Calu3 (cell line): ENCODE measurements around the gene CSF1R. TPM values are rescaled to one million over a fixed set of nuclear protein-coding genes. Genes with fewer than 3 reads are reported as not detected.

ENCODE experiments used
- BruUV-seq: library from RNA; stranded (reverse); fragments of 400-500 nt; replicated peaks from 2 replicates; lab custom pipeline; 2021; lab: Mats Ljungman, UMichigan
- CTCF ChIA-PET: fragments of 300-600 bp; sonication (Branson Sonifier 250); formaldehyde crosslinking; loops from one replicate; lab custom pipeline; 2022; ENCODE audit warnings: antibody characterized with exemption; lab: Charles Lee
- DNase-seq: peaks from one replicate; pipeline ENCODE4 v3.0.0; 2022
- H3K27ac Mint-ChIP-seq: one replicate; pipeline ENCODE4 v1.8.0; 2022; ENCODE audit warnings: mixed read lengths; ENCODE audit not compliant: unreplicated experiment
- H3K27me3 Mint-ChIP-seq: one replicate; pipeline ENCODE4 v1.8.0; 2022; ENCODE audit warnings: mixed read lengths; ENCODE audit not compliant: unreplicated experiment
- H3K36me3 Mint-ChIP-seq: one replicate; pipeline ENCODE4 v1.8.0; 2022; ENCODE audit warnings: mild to moderate bottlenecking, moderate library complexity, mixed read lengths; ENCODE audit not compliant: insufficient read depth, unreplicated experiment
- H3K4me1 Mint-ChIP-seq: one replicate; pipeline ENCODE4 v1.8.0; 2022; ENCODE audit warnings: mild to moderate bottlenecking, low read depth, mixed read lengths; ENCODE audit not compliant: unreplicated experiment
- H3K4me3 Mint-ChIP-seq: one replicate; pipeline ENCODE4 v1.8.0; 2022; ENCODE audit warnings: mild to moderate bottlenecking, low read depth, moderate library complexity, mixed read lengths; ENCODE audit not compliant: unreplicated experiment
- H3K9me3 Mint-ChIP-seq: one replicate; pipeline ENCODE4 v1.8.0; 2022; ENCODE audit warnings: low read depth, mixed read lengths; ENCODE audit not compliant: unreplicated experiment
- intact Hi-C: fragments of 100-400 bp; cut with micrococcal nuclease; formaldehyde crosslinking; loops from one replicate; pipeline ENCODE4 v1.10.0; 2022; ENCODE audit not compliant: unreplicated experiment
- total RNA-seq: library from RNA; stranded (reverse); gene quantifications from 2 replicates; pipeline ENCODE4 v1.2.3, GENCODE V29; 2022
- TF ChIP-seq, protein P1 (sequence below): fragments of 200-600 bp; IDR thresholded peaks from one replicate; pipeline ENCODE4 v1.8.0; 2022; ENCODE audit warnings: antibody characterized with exemption; ENCODE audit not compliant: unreplicated experiment

Gene CSF1R
- total RNA-seq, 1 experiment from 2014 or later, result not detected

DNA sequence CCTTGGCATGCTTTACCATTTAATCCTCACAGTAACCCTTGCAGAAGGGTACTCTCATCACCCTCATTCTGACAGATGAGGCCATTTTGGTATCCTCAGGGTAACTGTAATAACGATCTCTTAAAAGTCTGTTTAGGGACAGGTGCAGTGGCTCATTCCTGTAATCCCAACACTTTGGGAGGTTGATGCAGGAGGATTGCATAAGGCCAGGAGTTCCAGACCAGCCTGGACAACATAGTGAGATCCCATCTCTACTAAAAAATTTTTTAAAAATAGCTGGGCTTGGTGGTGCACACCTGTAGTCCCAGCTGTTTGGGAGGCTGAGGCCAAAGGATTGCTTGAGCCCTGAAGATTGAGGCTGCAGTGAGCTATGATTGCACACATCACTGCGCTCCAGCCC lies 31.8 kb downstream of the CSF1R start:
- no TSS peak for BruUV-seq
- intact Hi-C loops, result no loop called here
- TF ChIP-seq, protein P1, sequence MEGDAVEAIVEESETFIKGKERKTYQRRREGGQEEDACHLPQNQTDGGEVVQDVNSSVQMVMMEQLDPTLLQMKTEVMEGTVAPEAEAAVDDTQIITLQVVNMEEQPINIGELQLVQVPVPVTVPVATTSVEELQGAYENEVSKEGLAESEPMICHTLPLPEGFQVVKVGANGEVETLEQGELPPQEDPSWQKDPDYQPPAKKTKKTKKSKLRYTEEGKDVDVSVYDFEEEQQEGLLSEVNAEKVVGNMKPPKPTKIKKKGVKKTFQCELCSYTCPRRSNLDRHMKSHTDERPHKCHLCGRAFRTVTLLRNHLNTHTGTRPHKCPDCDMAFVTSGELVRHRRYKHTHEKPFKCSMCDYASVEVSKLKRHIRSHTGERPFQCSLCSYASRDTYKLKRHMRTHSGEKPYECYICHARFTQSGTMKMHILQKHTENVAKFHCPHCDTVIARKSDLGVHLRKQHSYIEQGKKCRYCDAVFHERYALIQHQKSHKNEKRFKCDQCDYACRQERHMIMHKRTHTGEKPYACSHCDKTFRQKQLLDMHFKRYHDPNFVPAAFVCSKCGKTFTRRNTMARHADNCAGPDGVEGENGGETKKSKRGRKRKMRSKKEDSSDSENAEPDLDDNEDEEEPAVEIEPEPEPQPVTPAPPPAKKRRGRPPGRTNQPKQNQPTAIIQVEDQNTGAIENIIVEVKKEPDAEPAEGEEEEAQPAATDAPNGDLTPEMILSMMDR, result no peak
- H3K4me3 Mint-ChIP-seq, result no peak overlapping the region
- peaks cover 9% of the 10 kb centered on the region for H3K4me1 Mint-ChIP-seq
- no peak overlapping the region for H3K27ac Mint-ChIP-seq
- CTCF ChIA-PET, result interaction anchor here (0.6 kb wide), 1 partner anchor 47 kb away, joined by 5 read pairs; no protein-coding TSS in a partner anchor
- no peak for DNase-seq
- no peaks in the 10 kb centered on the region for H3K9me3 Mint-ChIP-seq
- H3K36me3 Mint-ChIP-seq, result peaks cover 53% of the 10 kb centered on the region
- H3K27me3 Mint-ChIP-seq, result no peaks in the 10 kb centered on the region

DNA sequence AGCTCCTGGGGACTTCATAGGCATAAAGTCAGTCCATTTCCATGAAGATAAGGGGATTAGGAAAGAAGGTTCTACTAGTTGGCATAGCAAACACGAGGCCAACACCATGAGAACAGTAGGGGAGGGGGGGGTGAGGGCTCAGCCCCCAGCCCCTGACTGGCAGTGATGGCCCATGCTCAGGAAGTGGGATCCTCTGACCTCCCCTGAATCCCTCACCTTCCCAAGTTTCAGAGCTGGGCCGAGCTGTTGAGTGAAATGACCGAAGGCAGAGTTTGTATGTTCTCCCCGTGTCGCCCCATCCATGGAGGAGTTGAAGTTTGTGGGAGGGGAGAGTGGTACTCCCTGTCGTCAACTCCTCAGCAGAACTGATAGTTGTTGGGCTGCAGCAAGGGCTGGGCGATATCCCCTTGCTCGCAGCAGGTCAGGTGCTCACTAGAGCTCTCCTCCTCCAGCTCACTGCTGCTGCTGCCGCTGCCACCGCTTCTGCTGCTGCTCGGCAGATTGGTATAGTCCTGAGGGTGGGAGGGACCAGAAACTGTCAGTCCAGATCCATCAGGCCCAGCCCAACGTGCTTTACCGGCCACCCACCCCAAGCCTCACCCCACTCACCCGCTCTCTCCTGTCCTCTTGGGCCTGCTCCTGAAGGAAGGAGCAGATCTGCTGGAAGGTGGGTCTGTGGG lies 32.5 kb downstream of the CSF1R start:
- Mint-ChIP-seq H3K27ac (no peak overlapping the region), H3K9me3 (no peaks in the 10 kb centered on the region), H3K4me1 (peaks cover 16% of the 10 kb centered on the region), H3K27me3 (no peaks in the 10 kb centered on the region), H3K4me3 (no peak overlapping the region), H3K36me3 (peaks cover 59% of the 10 kb centered on the region)
- no TSS peak for BruUV-seq
- intact Hi-C loops, result no loop called here
- TF ChIP-seq, protein P1, result no peak
- no peak for DNase-seq
- CTCF ChIA-PET, result no interaction called here

DNA sequence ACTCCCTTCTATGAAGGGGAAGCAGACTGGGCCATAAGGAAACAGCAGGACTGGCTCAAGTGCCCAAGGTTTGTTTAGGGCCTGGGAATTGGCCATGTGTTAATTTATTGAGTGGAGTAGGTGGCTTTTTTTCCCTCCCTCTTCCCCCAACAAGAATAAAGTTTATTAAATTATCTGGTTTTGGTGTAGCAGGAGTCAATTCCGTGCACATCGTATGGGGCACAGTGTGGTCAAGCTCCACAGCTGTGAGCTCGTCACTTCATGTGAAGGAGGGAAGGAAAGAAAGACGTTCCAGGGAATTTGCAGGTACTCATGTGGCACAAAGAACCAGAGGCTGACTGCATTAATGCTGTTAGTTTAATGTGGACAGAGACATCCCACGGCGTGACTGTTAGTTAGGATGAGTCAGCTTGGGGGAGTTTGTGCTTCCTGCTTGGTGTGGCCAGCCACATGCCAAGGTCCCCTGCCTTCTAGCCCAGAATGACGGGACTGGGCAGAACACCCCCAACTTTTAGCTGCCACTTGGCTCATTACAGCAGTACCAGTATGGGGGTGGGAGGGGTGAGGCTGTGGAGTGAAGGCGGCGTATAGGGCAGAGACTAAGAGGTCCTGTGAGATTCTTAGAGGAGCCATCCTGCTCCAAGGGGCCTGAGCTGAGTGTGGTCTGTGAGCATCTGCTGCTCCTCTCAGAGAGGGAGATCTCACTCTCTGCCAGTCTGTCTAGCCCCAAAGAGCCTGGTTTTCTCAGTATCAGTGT lies 33.2 kb downstream of the CSF1R start:
- Mint-ChIP-seq H3K4me3 (no peak overlapping the region), H3K4me1 (peaks cover 20% of the 10 kb centered on the region), H3K27me3 (no peaks in the 10 kb centered on the region), H3K9me3 (no peaks in the 10 kb centered on the region), H3K36me3 (peaks cover 54% of the 10 kb centered on the region), H3K27ac (no peak overlapping the region)
- no TSS peak for BruUV-seq
- intact Hi-C loops, result no loop called here
- no peak for DNase-seq
- CTCF ChIA-PET, result no interaction called here
- TF ChIP-seq, protein P1, result no peak

DNA sequence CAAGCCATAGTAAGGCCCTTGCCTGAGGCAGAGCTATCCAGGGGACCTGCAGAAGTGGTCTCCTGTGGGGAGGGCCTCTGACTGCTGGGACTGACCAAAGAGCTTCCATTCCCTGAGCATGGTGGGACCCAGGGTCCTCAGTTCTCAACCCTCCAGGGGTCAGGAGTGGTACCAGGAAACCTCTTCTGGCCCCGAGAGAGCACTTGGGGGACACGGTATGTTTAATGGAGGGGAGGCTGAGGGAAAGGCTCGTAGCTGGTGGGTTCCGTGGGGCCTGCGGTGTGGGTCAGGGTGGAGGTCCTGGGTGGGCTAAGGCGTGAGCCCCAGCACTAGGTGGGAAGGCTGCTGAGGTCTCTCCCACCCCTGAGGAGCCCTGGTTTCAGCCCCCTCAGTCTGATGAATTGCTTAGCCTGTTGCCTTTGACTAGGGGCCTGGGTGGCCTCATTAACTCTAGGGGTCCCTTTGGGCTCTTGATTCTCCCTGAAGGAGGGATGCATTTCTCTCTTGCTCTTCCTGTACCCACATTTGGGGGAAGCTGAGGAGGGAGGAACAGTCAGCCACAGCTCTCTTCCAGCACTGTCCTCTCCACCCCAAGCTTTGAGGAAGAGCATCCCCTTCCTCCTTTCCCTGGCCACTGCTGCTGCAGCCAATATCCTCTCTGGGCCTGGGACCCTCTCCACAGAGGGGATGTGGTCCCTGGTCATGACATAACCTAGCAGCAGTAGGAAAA lies 34.0 kb downstream of the CSF1R start:
- CTCF ChIA-PET, result no interaction called here
- Mint-ChIP-seq H3K4me1 (peaks cover 20% of the 10 kb centered on the region), H3K27ac (no peak overlapping the region), H3K4me3 (no peak overlapping the region), H3K9me3 (no peaks in the 10 kb centered on the region), H3K36me3 (peaks cover 56% of the 10 kb centered on the region), H3K27me3 (no peaks in the 10 kb centered on the region)
- TF ChIP-seq, protein P1, result no peak
- no TSS peak for BruUV-seq
- intact Hi-C loops, result no loop called here
- DNase-seq, result no peak
